A204.1 (cell line): ENCODE data around the gene ZC3H12C.
"Not testable (repeated sequence)": the region's sequence is repeated elsewhere in the genome, so short reads cannot be mapped to it uniquely, and the experiment has no call there.

Experiments used
- FAIRE-seq: peaks from 2 replicates; lab custom pipeline; 2012; peaks lifted over from hg19 to GRCh38; lab: Jason Lieb, UNC

Gene ZC3H12C

GRCh38 chr11:110185121-110185591, 92.0 kb downstream of the ZC3H12C start:
- FAIRE-seq: no peak

GRCh38 chr11:110185599-110185998, 92.4 kb downstream of the ZC3H12C start:
- no peak for FAIRE-seq

- FAIRE-seq: no peak
Observed at GRCh38 chr11:110186456-110186855, 93.3 kb downstream of the ZC3H12C start.

GRCh38 chr11:110186867-110187266, 93.7 kb downstream of the ZC3H12C start:
- no peak for FAIRE-seq

GRCh38 chr11:110187731-110188130, 94.5 kb downstream of the ZC3H12C start:
- FAIRE-seq: no peak

GRCh38 chr11:110190885-110191284, 97.7 kb downstream of the ZC3H12C start:
- FAIRE-seq: no peak

- not testable (repeated sequence) for FAIRE-seq
Observed at GRCh38 chr11:110192604-110193282, 99.6 kb downstream of the ZC3H12C start.

- FAIRE-seq: not testable (repeated sequence)
Observed at GRCh38 chr11:110194211-110194766, 101.1 kb downstream of the ZC3H12C start.

GRCh38 chr11:110196241-110196754, 103.1 kb downstream of the ZC3H12C start:
- no peak for FAIRE-seq

- no peak for FAIRE-seq
Observed at GRCh38 chr11:110196884-110197420, 103.8 kb downstream of the ZC3H12C start.

GRCh38 chr11:110198031-110198729, 105.0 kb downstream of the ZC3H12C start:
- no peak for FAIRE-seq

- FAIRE-seq: no peak
Observed at GRCh38 chr11:110199184-110199981, 106.2 kb downstream of the ZC3H12C start.

GRCh38 chr11:110200241-110200640, 107.0 kb downstream of the ZC3H12C start:
- FAIRE-seq: no peak

- FAIRE-seq: no peak
Observed at GRCh38 chr11:110200836-110201235, 107.6 kb downstream of the ZC3H12C start.

- no peak for FAIRE-seq
Observed at GRCh38 chr11:110207123-110207522, 113.9 kb downstream of the ZC3H12C start.

GRCh38 chr11:110208678-110209312, 115.6 kb downstream of the ZC3H12C start:
- FAIRE-seq: not testable (repeated sequence)

- FAIRE-seq: not testable (repeated sequence)
Observed at GRCh38 chr11:110209313-110209694, 116.1 kb downstream of the ZC3H12C start.

GRCh38 chr11:110217223-110217877, 124.2 kb downstream of the ZC3H12C start:
- no peak for FAIRE-seq

- no peak for FAIRE-seq
Observed at GRCh38 chr11:110217936-110218335, 124.7 kb downstream of the ZC3H12C start.

- no peak for FAIRE-seq
Observed at GRCh38 chr11:110219006-110219785, 126.0 kb downstream of the ZC3H12C start.
